ENCODE results near the gene MAFG.
"Not testable (repeated sequence)": the region's sequence is repeated elsewhere in the genome, so short reads cannot be mapped to it uniquely, and the experiment has no call there.

Gene MAFG

GRCh38 chr17:81957691-81958432 is 30.3 kb upstream of the MAFG start:
- DNase-seq = no peak

GRCh38 chr17:81956607-81957589 is 29.4 kb upstream of the MAFG start:
- DNase-seq = no peak

- DNase-seq = no peak
Observed at GRCh38 chr17:81955756-81956544, 28.4 kb upstream of the MAFG start.

- no peak for DNase-seq
Observed at GRCh38 chr17:81955058-81955681, 27.6 kb upstream of the MAFG start.

- no peak for DNase-seq
Observed at GRCh38 chr17:81954131-81955057, 26.9 kb upstream of the MAFG start.

GRCh38 chr17:81953443-81953842 is 25.9 kb upstream of the MAFG start:
- DNase-seq = not testable (repeated sequence)

GRCh38 chr17:81952792-81953228 is 25.3 kb upstream of the MAFG start:
- no peak for DNase-seq

GRCh38 chr17:81951785-81952684 is 24.5 kb upstream of the MAFG start:
- DNase-seq = no peak

GRCh38 chr17:81950501-81950900 is 23.0 kb upstream of the MAFG start:
- no peak for DNase-seq

GRCh38 chr17:81948635-81949378 is 21.3 kb upstream of the MAFG start:
- no peak for DNase-seq

- no peak for DNase-seq
Observed at GRCh38 chr17:81947189-81947588, 19.7 kb upstream of the MAFG start, which contains the start of gene MYADML2. MYADML2 (minus strand) TSS chr17:81947233; CDS start chr17:81941741, 5,492 bp downstream.

- DNase-seq = no peak
Observed at GRCh38 chr17:81944858-81945257, 17.3 kb upstream of the MAFG start.

GRCh38 chr17:81942167-81942553 is 14.6 kb upstream of the MAFG start:
- no peak for DNase-seq

GRCh38 chr17:81941484-81942166 is 14.1 kb upstream of the MAFG start:
- DNase-seq = no peak

- no peak for DNase-seq
Observed at GRCh38 chr17:81940538-81941483, 13.3 kb upstream of the MAFG start.

GRCh38 chr17:81939881-81940385 is 12.4 kb upstream of the MAFG start:
- no peak for DNase-seq

- DNase-seq = no peak
Observed at GRCh38 chr17:81939218-81939617, 11.7 kb upstream of the MAFG start.

Data from activated CD8-positive, alpha-beta memory T cell treated with anti-CD3 and anti-CD28 coated beads, Interleukin-2, amount 50 U/mL, for 48 hours (primary cell).